ENCODE results near the gene SEMA4C.
"Not testable (repeated sequence)": the region's sequence is repeated elsewhere in the genome, so short reads cannot be mapped to it uniquely, and the experiment has no call there.

SEMA4C gene

GRCh38 chr2:96864343-96865091 lies 5.4 kb downstream of the SEMA4C start:
- no peak for DNase-seq

- no peak for DNase-seq
Measured at GRCh38 chr2:96863575-96864342, 6.1 kb downstream of the SEMA4C start.

GRCh38 chr2:96863056-96863455 lies 6.8 kb downstream of the SEMA4C start:
- DNase-seq, result not testable (repeated sequence)

- DNase-seq, result no peak
Measured at GRCh38 chr2:96861074-96861473, 8.8 kb downstream of the SEMA4C start.

GRCh38 chr2:96860065-96861029 lies 9.5 kb downstream of the SEMA4C start:
- peak; percentile 37 for DNase-seq

GRCh38 chr2:96859681-96860064 lies 10.2 kb downstream of the SEMA4C start:
- DNase-seq, result no peak

- DNase-seq, result no peak
Measured at GRCh38 chr2:96859099-96859649, 10.7 kb downstream of the SEMA4C start.

GRCh38 chr2:96857667-96858372 lies 12.1 kb downstream of the SEMA4C start, which contains the start of gene ANKRD39:
Gene ANKRD39, minus strand, starts transcription at chr2:96858016. Its CDS starts 29 bp downstream, at chr2:96857987.
- peak; percentile 99 for DNase-seq

- peak; percentile 33 for DNase-seq
Measured at GRCh38 chr2:96856776-96857666, 12.9 kb downstream of the SEMA4C start.

GRCh38 chr2:96853321-96853720 lies 16.6 kb downstream of the SEMA4C start:
- DNase-seq, result no peak

- DNase-seq, result no peak
Measured at GRCh38 chr2:96852667-96853066, 17.2 kb downstream of the SEMA4C start.

GRCh38 chr2:96848264-96848663 lies 21.6 kb downstream of the SEMA4C start:
- DNase-seq, result no peak

- no peak for DNase-seq
Measured at GRCh38 chr2:96847586-96847985, 22.3 kb downstream of the SEMA4C start.

- DNase-seq, result no peak
Measured at GRCh38 chr2:96846825-96847224, 23.1 kb downstream of the SEMA4C start.

- no peak for DNase-seq
Measured at GRCh38 chr2:96844405-96844808, 25.5 kb downstream of the SEMA4C start.

GRCh38 chr2:96843538-96844268 lies 26.2 kb downstream of the SEMA4C start, which contains the start of gene ANKRD23:
Gene ANKRD23, minus strand, starts transcription at chr2:96844021. Its CDS starts 29 bp downstream, at chr2:96843992.
- DNase-seq, result no peak

GRCh38 chr2:96842600-96842999 lies 27.3 kb downstream of the SEMA4C start:
- DNase-seq, result no peak

GRCh38 chr2:96841701-96842495 lies 28.0 kb downstream of the SEMA4C start:
- DNase-seq, result no peak

Data from CD4-positive, alpha-beta T cell treated with Interleukin-21 for 1 hour (primary cell).